ENCODE results near the gene FAM229A. TPM values are rescaled to one million over a fixed set of nuclear protein-coding genes. Genes with fewer than 3 reads are reported as not detected.

The FAM229A gene
- total RNA-seq, 1 donor from 2014 or later: 4.4 TPM

GRCh38 chr1:32350785-32351398, 11.4 kb downstream of the FAM229A start:
- intact Hi-C loops (cut with micrococcal nuclease): loop anchor here (1.0 to 2.0 kb wide), 3 partner anchors 15 to 59 kb away; partner anchors contain the start of genes BSDC1, HDAC1 and MARCKSL1
- H3K4me3 Mint-ChIP-seq: peak overlapping the region; percentile 86
- no peak for DNase-seq
- peak overlapping the region; percentile 65 for H3K27ac Mint-ChIP-seq
- no peaks in the 10 kb centered on the region for H3K9me3 Mint-ChIP-seq
- peaks cover 30% of the 10 kb centered on the region for H3K4me1 Mint-ChIP-seq
- no peaks in the 10 kb centered on the region for H3K36me3 Mint-ChIP-seq (ENCODE audit: low read depth)
- peaks cover 4% of the 10 kb centered on the region for H3K27me3 Mint-ChIP-seq

DNA sequence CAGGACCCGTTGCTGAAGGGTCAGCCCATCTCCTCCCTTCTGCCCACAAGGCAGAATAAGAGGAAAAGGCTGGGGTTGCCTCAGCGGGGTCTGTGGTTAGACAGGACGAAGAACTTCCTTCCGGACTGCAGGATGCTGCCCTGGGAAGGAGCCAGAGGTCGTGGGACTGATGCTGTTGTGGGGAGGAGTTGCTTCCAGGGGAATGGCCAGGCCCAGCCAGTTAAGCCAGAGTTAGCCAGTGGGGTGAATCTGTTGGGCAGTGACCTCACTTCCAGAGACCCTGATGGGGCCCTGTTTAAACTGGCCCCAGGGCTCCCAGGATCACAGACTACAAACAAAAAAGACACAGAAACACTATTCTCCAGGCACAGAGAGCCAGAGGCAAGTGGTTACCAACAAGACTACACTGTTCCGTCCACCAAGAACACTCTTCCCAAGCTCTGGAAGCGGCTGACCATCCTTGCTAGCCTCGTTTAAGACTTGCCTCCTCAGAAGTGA, 13.0 kb downstream of the FAM229A start:
- DNase-seq: peak; percentile 65
- Mint-ChIP-seq H3K36me3 (ENCODE audit: low read depth) (no peaks in the 10 kb centered on the region), H3K4me1 (peaks cover 32% of the 10 kb centered on the region), H3K4me3 (peak overlapping the region; percentile 58), H3K27me3 (peaks cover 7% of the 10 kb centered on the region), H3K27ac (peak overlapping the region; percentile 53), H3K9me3 (no peaks in the 10 kb centered on the region)
- intact Hi-C loops (cut with micrococcal nuclease): no loop called here

DNA sequence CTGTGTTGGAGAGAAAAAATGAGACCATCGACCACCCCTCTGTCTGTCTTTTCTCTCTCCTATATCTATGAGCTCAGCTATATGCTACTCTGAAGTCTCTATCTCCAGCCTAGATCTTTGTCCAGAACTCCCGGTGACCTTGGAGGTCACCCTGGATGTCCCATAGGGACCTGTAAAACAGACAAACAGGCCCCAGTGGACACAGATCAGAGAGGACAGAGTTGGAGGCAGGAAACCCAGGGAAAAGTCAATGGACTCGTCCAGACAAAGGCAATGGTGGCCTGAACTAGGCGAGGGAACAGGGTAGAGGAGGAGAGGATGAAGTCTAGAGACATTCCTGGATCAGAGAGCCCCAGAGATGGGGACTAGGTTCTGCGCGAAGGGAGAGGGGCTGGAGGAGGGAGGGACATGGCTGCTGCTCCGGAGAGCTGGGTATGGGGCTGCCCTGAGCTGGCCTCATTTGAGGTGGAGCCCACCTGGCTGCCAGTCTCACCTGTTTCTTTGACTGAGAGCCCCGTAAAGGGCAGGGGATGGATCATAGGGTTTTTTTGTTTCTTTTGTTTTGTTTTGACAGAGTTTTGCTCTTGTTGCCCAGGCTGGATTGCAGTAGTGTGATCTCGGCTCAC, 15.6 kb downstream of the FAM229A start:
- peaks cover 7% of the 10 kb centered on the region for H3K27me3 Mint-ChIP-seq
- H3K36me3 Mint-ChIP-seq (ENCODE audit: low read depth): no peaks in the 10 kb centered on the region
- H3K27ac Mint-ChIP-seq: peak overlapping the region; percentile 2
- H3K4me1 Mint-ChIP-seq: peaks cover 31% of the 10 kb centered on the region
- intact Hi-C loops (cut with micrococcal nuclease): no loop called here
- no peaks in the 10 kb centered on the region for H3K9me3 Mint-ChIP-seq
- no peak overlapping the region for H3K4me3 Mint-ChIP-seq
- no peak for DNase-seq

GRCh38 chr1:32345289-32345827, 16.9 kb downstream of the FAM229A start:
- H3K36me3 Mint-ChIP-seq (ENCODE audit: low read depth): no peaks in the 10 kb centered on the region
- no peak overlapping the region for H3K4me3 Mint-ChIP-seq
- intact Hi-C loops (cut with micrococcal nuclease): no loop called here
- no peak for DNase-seq
- no peak overlapping the region for H3K27ac Mint-ChIP-seq
- peaks cover 7% of the 10 kb centered on the region for H3K27me3 Mint-ChIP-seq
- no peaks in the 10 kb centered on the region for H3K9me3 Mint-ChIP-seq
- peaks cover 24% of the 10 kb centered on the region for H3K4me1 Mint-ChIP-seq

DNA sequence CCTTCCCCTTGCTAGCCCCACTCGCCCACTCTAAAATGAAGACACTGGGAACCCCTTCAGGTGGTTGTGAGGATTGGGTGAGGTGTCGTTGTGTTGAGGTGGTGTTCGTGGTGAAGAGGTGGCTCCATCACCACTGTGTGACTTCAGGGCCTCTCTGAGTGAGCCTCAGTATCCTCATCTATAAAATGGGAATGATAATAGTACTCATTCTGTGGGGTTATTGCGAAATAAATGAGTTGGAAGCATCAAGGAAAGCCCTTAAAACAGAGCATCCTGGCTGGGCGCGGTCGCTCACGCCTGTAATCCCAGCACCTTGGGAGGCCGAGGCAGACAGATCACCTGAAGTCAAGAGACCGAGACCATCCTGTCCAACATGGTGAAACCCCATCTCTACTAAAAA, 19.6 kb downstream of the FAM229A start:
- intact Hi-C loops (cut with micrococcal nuclease): no loop called here
- H3K36me3 Mint-ChIP-seq (ENCODE audit: low read depth): no peaks in the 10 kb centered on the region
- peaks cover 20% of the 10 kb centered on the region for H3K4me1 Mint-ChIP-seq

DNA sequence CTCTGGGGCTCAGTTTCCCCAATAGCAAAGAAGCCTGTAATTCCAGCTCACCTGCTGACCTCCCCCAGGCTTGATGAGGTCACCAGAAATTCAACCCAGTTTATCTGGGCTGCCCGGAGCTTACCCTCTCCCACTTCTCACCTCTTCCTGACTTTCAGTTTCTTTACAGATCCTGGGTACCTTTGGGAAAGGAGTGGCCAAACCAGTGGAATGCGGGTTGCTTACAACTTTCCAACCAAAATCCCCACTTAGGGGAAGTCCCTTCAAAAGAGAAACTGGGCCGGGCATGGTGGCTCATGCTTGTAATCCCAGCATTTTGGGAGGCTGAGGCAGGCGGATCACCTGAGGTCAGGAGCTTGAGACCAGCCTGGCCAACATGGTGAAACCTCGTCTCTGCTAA, 20.3 kb downstream of the FAM229A start:
- DNase-seq: no peak
- H3K4me1 Mint-ChIP-seq: peaks cover 27% of the 10 kb centered on the region
- H3K27ac Mint-ChIP-seq: no peak overlapping the region
- H3K36me3 Mint-ChIP-seq (ENCODE audit: low read depth): no peaks in the 10 kb centered on the region
- H3K9me3 Mint-ChIP-seq: no peaks in the 10 kb centered on the region
- intact Hi-C loops (cut with micrococcal nuclease): no loop called here
- peaks cover 7% of the 10 kb centered on the region for H3K27me3 Mint-ChIP-seq
- H3K4me3 Mint-ChIP-seq: no peak overlapping the region

More for the DNA sequence above, 19.6 kb downstream of the FAM229A start:
- H3K27ac Mint-ChIP-seq: no peak overlapping the region
- peaks cover 7% of the 10 kb centered on the region for H3K27me3 Mint-ChIP-seq
- peak overlapping the region; percentile 46 for H3K4me3 Mint-ChIP-seq
- no peaks in the 10 kb centered on the region for H3K9me3 Mint-ChIP-seq
- DNase-seq: no peak

GRCh38 chr1:32341186-32341757, 21.0 kb downstream of the FAM229A start:
- H3K4me1 Mint-ChIP-seq: peaks cover 30% of the 10 kb centered on the region
- no peak overlapping the region for H3K4me3 Mint-ChIP-seq
- no peak overlapping the region for H3K27ac Mint-ChIP-seq
- H3K27me3 Mint-ChIP-seq: peaks cover 7% of the 10 kb centered on the region
- H3K36me3 Mint-ChIP-seq (ENCODE audit: low read depth): no peaks in the 10 kb centered on the region
- intact Hi-C loops (cut with micrococcal nuclease): no loop called here
- H3K9me3 Mint-ChIP-seq: no peaks in the 10 kb centered on the region
- no peak for DNase-seq

DNA sequence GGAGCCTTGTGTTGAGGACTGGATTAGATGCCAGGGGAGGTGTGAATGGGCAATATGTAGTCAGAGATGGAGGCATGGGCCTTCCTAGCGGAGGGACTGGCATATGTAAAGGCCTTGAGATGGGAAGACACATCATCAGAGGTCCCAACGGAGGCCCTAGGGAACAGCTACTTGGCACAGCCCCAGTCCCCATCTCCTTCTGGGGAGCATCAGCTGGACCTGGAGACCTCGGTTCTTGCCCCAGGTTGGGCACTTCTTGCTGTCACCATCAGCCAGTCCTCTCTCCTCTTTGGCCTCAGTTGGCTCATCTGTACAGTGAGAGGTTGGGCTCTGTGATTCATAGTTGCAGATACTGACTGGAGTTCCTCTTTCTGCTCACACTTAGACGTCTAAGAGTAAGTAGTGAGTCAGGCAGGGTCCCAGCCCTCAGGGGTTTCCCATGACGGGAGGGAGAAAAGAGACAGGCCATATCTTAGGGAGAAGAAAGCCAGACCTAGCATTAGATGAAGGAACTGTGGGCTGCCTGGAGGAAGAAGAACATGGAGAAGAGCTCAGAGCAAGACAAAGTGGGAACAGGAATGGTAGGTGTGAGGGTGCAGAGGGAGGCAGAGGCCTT, 22.8 kb downstream of the FAM229A start:
- peak; percentile 57 for DNase-seq
- Mint-ChIP-seq H3K9me3 (no peaks in the 10 kb centered on the region), H3K4me1 (peaks cover 33% of the 10 kb centered on the region), H3K27ac (no peak overlapping the region), H3K36me3 (ENCODE audit: low read depth) (peaks cover 5% of the 10 kb centered on the region), H3K27me3 (no peaks in the 10 kb centered on the region), H3K4me3 (no peak overlapping the region)
- intact Hi-C loops (cut with micrococcal nuclease): loop anchor here (5.0 kb wide), 4 partner anchors 53 to 267 kb away; partner anchors contain the start of genes BSDC1, EIF3I, TMEM234 and TMEM39B

DNA sequence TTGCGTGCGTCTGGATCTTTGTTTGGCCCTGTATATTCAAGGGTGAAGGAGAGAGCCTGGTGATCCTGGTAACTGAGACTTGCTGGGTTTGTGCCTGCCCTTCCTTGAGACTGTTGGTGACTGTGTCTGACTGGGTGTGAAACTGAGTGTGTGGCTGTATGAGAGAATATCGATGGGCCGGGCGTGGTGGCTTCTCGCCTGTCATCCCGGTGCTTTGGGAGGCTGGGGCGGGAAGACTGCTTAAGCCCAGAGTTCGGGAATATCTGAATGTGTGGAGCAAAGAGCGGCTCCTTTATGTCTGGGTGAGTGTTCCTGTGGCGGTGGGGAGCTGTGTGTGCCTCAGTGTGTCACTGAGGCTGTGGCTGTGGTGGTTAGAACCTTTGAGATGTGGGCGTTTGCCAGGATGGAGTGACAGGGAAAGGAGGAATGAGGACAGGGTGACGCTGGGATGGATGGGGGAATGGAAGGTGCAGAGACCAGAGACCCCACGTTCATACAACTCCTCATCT, 23.6 kb downstream of the FAM229A start:
- Mint-ChIP-seq H3K9me3 (no peaks in the 10 kb centered on the region), H3K4me3 (no peak overlapping the region), H3K4me1 (peaks cover 39% of the 10 kb centered on the region), H3K27ac (no peak overlapping the region), H3K27me3 (no peaks in the 10 kb centered on the region), H3K36me3 (ENCODE audit: low read depth) (peaks cover 10% of the 10 kb centered on the region)
- intact Hi-C loops (cut with micrococcal nuclease): loop anchor here (5.0 kb wide), 4 partner anchors 54 to 266 kb away; partner anchors contain the start of genes BSDC1, EIF3I, TMEM234 and TMEM39B
- no peak for DNase-seq

DNA sequence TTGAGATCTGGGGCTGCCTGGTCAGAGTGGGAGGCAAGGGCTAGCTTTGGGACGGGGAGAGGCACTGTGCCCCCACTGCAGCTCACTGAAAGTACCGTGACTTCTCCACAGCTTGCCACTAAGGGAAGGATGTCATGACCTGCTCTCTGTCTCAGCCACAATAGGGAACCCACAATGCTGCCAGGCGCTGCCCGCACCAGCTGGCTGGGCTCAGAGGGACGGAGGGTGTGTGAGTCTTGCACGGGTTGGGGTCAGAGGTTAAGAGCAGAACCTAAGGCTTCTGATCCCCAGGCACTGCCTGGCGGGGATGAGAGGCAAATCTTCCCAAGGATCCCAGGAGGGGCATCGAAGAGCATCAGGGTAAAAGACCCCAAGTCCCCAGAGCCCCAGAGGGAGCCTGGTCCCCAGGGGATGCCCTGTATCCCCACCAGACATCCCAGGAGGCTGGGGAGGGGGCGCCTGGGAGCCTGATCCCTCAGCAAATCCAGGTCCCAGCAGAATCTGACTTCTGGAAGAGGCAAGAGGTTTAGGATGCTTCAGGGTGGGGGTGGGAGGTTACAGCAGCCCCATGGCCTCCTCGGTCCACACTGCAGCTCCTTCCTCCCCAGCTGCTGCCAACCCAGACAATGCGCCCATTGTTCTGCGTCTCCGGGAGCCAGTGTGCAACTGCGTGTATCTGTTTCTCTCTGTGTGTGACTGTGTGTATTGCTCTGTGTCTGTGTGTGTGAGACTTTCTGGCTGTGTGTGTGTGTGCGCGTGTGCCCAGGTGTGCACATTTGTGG, 24.2 kb downstream of the FAM229A start:
- Mint-ChIP-seq H3K4me3 (peak overlapping the region; percentile 3), H3K4me1 (peaks cover 42% of the 10 kb centered on the region)

GRCh38 chr1:32336963-32337675, 25.2 kb downstream of the FAM229A start:
- Mint-ChIP-seq H3K27ac (peak overlapping the region; percentile 59), H3K9me3 (no peaks in the 10 kb centered on the region), H3K36me3 (ENCODE audit: low read depth) (peaks cover 20% of the 10 kb centered on the region), H3K4me3 (peak overlapping the region; percentile 63), H3K27me3 (no peaks in the 10 kb centered on the region), H3K4me1 (peaks cover 37% of the 10 kb centered on the region)
- intact Hi-C loops (cut with micrococcal nuclease): loop anchor here (1.0 to 5.0 kb wide), 7 partner anchors 14 to 265 kb away; partner anchors contain the start of genes BSDC1, EIF3I, TMEM234 and TMEM39B
- DNase-seq: peak; percentile 91

More for the DNA sequence above, 24.2 kb downstream of the FAM229A start:
- intact Hi-C loops (cut with micrococcal nuclease): loop anchor here (2.0 to 5.0 kb wide), 6 partner anchors 47 to 266 kb away; partner anchors contain the start of genes BSDC1, EIF3I, TMEM234 and TMEM39B
- Mint-ChIP-seq H3K9me3 (no peaks in the 10 kb centered on the region), H3K36me3 (ENCODE audit: low read depth) (peaks cover 14% of the 10 kb centered on the region), H3K27ac (no peak overlapping the region), H3K27me3 (no peaks in the 10 kb centered on the region)
- DNase-seq: peak; percentile 75

DNA sequence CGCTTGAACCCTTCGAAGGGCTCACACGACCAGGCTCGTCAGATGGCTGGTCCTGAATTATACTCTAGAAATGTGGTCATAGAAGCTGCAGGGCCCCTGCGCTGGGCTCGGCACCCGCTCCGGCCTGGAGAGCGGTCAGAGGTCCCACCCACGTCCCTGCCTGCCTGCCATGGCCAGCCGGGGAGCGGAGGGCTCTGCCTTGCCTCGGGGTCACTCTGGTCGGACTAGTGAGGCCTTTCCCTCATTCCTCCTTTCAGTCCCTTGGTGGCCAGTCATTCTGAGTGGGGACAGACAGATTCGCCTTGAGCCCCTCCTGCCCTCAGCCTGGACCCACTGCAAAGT, 25.7 kb downstream of the FAM229A start:
- H3K4me1 Mint-ChIP-seq: peaks cover 39% of the 10 kb centered on the region

More for the DNA sequence above, 25.7 kb downstream of the FAM229A start:
- intact Hi-C loops (cut with micrococcal nuclease): loop anchor here (1.0 to 5.0 kb wide), 7 partner anchors 15 to 264 kb away; partner anchors contain the start of genes BSDC1, EIF3I, TMEM234 and TMEM39B
- Mint-ChIP-seq H3K36me3 (ENCODE audit: low read depth) (peaks cover 26% of the 10 kb centered on the region), H3K9me3 (no peaks in the 10 kb centered on the region), H3K4me3 (peak overlapping the region; percentile 63), H3K27ac (peak overlapping the region; percentile 28), H3K27me3 (no peaks in the 10 kb centered on the region)
- DNase-seq: no peak

Measured in activated CD4-positive, alpha-beta T cell treated with anti-CD3 and anti-CD28 coated beads, Interleukin-2, amount 10 ng/mL, durations not matched to agents 24 days and 14 days (primary cell).